SK-N-MC (cell line): ENCODE results near the gene CD3D.

Experiments used
- EZH2 ChIP-seq: fragments of 200-600 bp; sonication (generic); IDR thresholded peaks from one replicate; pipeline ENCODE4 v1.6.1; 2017; ENCODE audit warnings: antibody characterized with exemption
- FOXP2 ChIP-seq: optimal IDR thresholded peaks from 2 replicates; pipeline ENCODE3; 2011; ENCODE audit warnings: mild to moderate bottlenecking, moderate library complexity; ENCODE audit not compliant: insufficient read depth; ENCODE audit errors: extremely low read length, control extremely low read depth

DNA sequence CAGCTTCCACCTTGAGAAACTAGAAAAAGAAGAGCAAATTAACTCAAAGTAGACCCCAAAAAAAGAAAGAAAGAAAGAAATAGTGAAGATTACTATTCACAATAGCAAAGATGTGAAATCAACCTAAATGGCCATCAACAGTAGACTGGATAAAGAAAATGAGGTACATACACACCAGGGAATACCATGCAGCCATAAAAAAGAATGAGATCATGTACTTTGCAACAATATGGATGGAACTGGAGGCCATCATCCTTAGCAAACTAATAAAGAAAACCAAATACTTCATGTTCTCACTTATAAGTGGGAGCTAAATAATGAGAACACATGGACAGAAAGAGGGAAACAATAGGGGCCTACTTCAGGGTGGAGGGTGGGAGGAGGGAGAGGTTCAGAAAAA, 13.8 kb downstream of the CD3D start:
- TF ChIP-seq EZH2 (no peak), FOXP2 (no peak)
